HG03060 (cell line): ENCODE results near the gene MDM2.

Experiments used
- ATAC-seq: cut with Tn5 transposase; IDR thresholded peaks from one replicate; pipeline ENCODE4 v1.9.1; 2021; ENCODE audit warnings: low read depth, moderate number of reproducible peaks; ENCODE audit not compliant: unreplicated experiment

MDM2 gene

DNA sequence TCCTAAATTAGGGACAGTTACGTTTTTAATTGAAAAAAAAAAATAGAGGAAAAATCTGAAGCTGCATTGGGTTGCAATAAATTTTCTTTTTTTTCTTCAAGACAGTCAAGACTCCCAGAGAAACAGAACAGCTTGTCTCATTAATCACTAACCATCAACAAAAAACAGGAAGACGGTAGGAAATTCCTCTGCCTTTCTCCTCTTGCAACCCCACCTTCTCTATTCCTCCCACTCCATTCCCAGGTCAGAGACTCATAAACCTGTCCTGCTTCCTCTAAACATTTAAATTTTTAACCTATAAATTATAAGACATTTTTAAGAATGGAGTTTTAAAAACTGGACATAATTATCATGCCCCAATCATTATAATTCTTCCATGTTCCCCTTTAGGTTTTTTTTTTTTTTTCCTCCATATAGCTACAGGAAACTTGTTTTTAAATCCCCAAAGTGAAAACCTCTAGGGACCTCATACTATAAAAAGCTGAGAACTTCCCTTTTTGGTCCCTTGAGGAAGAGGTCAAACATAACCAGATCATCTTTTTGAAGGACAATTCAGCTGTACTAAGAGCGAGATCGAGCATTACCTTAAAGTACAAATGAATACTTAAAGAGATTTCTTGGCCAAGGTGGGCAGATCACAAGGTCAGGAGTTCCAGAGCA is 89.0 kb downstream of the MDM2 start:
- ATAC-seq, result no peak

DNA sequence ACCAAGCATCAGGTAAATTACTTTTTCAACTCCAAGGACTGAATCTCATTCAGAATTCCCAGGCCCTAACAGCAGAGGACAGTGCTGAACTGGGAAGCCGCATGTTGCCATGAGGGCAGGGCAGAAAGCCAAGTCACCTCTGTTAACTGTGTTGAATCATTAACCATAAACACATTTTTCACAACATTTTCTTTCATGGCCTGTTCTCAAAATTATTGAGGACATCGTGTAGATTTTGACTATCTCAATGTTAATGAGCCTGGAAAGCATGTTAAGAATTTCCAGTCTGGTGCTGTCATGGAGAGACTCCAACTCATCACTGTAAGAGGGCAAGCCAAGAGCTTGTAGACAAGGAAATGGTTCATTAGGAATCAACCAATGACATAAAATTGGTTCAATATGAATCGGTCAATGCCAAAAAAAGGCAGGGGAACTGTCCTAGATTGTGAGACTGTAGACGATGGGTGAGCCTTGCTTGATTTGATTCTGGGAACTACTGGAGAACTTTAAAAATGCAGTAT is 91.3 kb downstream of the MDM2 start:
- ATAC-seq, result no peak

DNA sequence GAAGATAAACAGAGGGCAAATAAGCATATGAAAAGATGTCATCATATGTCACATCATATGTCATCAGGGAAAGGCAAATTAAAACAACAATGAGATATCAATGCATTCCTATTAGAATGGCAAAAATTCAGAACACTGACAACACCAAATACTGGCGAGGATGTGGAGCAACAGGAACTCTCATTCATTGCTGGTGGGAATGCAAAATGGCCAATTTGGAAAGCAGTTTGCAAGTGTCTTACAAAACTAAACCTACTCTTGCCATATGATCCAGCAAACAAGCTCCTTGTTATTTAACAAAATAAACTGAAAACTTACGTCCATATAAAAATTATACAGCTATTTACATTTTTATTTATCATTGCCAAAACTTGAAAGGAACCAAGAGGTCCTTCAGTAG is 92.3 kb downstream of the MDM2 start:
- ATAC-seq, result no peak
